ENCODE results near the gene ZFP36L1.

Gene ZFP36L1

GRCh38 chr14:68815298-68816182 lies 22.7 kb upstream of the ZFP36L1 start:
- DNase-seq: peak; percentile 46

GRCh38 chr14:68814539-68815297 lies 21.9 kb upstream of the ZFP36L1 start:
- DNase-seq: peak; percentile 81

GRCh38 chr14:68814238-68814538 lies 21.3 kb upstream of the ZFP36L1 start:
- no peak for DNase-seq

- no peak for DNase-seq
Observed at GRCh38 chr14:68813318-68813838, 20.5 kb upstream of the ZFP36L1 start.

GRCh38 chr14:68811171-68811570 lies 18.3 kb upstream of the ZFP36L1 start:
- DNase-seq: no peak

GRCh38 chr14:68810173-68811153 lies 17.6 kb upstream of the ZFP36L1 start:
- DNase-seq: no peak

- no peak for DNase-seq
Observed at GRCh38 chr14:68809524-68809923, 16.7 kb upstream of the ZFP36L1 start.

GRCh38 chr14:68808696-68809480 lies 16.0 kb upstream of the ZFP36L1 start:
- DNase-seq: no peak

- no peak for DNase-seq
Observed at GRCh38 chr14:68807987-68808386, 15.1 kb upstream of the ZFP36L1 start.

- no peak for DNase-seq
Observed at GRCh38 chr14:68807148-68807600, 14.3 kb upstream of the ZFP36L1 start.

- DNase-seq: no peak
Observed at GRCh38 chr14:68806526-68807147, 13.8 kb upstream of the ZFP36L1 start.

- no peak for DNase-seq
Observed at GRCh38 chr14:68805414-68805813, 12.5 kb upstream of the ZFP36L1 start.

GRCh38 chr14:68801631-68802030 lies 8.8 kb upstream of the ZFP36L1 start:
- no peak for DNase-seq

- DNase-seq: no peak
Observed at GRCh38 chr14:68800953-68801352, 8.1 kb upstream of the ZFP36L1 start.

GRCh38 chr14:68800390-68800789 lies 7.5 kb upstream of the ZFP36L1 start:
- no peak for DNase-seq

GRCh38 chr14:68798621-68799020 lies 5.8 kb upstream of the ZFP36L1 start:
- DNase-seq: no peak

GRCh38 chr14:68797121-68797670 lies 4.3 kb upstream of the ZFP36L1 start:
- DNase-seq: no peak

GRCh38 chr14:68796418-68797101 lies 3.7 kb upstream of the ZFP36L1 start:
- no peak for DNase-seq

GRCh38 chr14:68795597-68796417 lies 2.9 kb upstream of the ZFP36L1 start:
- peak; percentile 94 for DNase-seq
